ENCODE data around the gene MEI4.

MEI4 gene

GRCh38 chr6:77972334-77972733 lies 319.5 kb downstream of the MEI4 start:
- no peak for DNase-seq (ENCODE audit: low read depth)
